GM12878 (cell line): Measurements from ENCODE around the gene PERP. TPM values are rescaled to one million over a fixed set of nuclear protein-coding genes. Genes with fewer than 3 reads are reported as not detected.

Experiments used
- ATAC-seq: fragments of 200-7000 bp; cut with Tn5 transposase; 3 replicates; pipeline ENCODE4 v1.9.1; 2020; ENCODE audit warnings: mild to moderate bottlenecking, moderate library complexity
- BruUV-seq: library from RNA; stranded (reverse); fragments of 400-500 nt; replicated peaks from 2 replicates; lab custom pipeline; 2021; lab: Mats Ljungman, UMichigan
- CTCF ChIA-PET: fragments of 300-600 bp; sonication (Branson Sonifier 250); formaldehyde crosslinking; extraction: SDS; loops from one replicate; lab custom pipeline; 2021; ENCODE audit warnings: inconsistent platforms; lab: Yijun Ruan, JAX
- POLR2A ChIA-PET: fragments of 350-600 bp; formaldehyde crosslinking; extraction: SDS; loops from one replicate; lab custom pipeline; 2021; ENCODE audit warnings: inconsistent platforms; lab: Charles Lee
- RAD21 ChIA-PET: fragments of 300-600 bp; sonication (Branson Sonifier 250); formaldehyde crosslinking; loops from one replicate; lab custom pipeline; 2023; ENCODE audit warnings: antibody characterized with exemption; ENCODE audit not compliant: unreplicated experiment; lab: Charles Lee
- SMC1A ChIA-PET: fragments of 300-600 bp; sonication (Branson Sonifier 250); formaldehyde crosslinking; loops from one replicate; lab custom pipeline; 2023; ENCODE audit not compliant: unreplicated experiment, uncharacterized antibody; lab: Charles Lee
- DNase-seq: peaks from one replicate; pipeline ENCODE4 v3.0.0-alpha.2; 2011; ENCODE audit warnings: low read depth, low spot score
- FAIRE-seq: peaks from 3 replicates; lab custom pipeline; 2011; peaks lifted over from hg19 to GRCh38; lab: Jason Lieb, UNC
- H2AFZ ChIP-seq: 2 replicates; pipeline ENCODE4 v1.6.0; 2011; ENCODE audit warnings: low read depth, low read length, control low read depth; ENCODE audit not compliant: control insufficient read depth
- H3K27ac ChIP-seq: 2 replicates; pipeline ENCODE4 v1.5.1; 2011; ENCODE audit warnings: control low read depth; ENCODE audit not compliant: control insufficient read depth, insufficient read depth
- H3K27me3 ChIP-seq, 2 experiments: replicated peaks in 1 of 2; 2 replicates each; pipeline versions ENCODE4 v1.6.0 to v1.6.1; 2011; ENCODE audit warnings: low read length in 1 of 2; ENCODE audit not compliant: control insufficient read depth in 2 of 2, insufficient read depth in 2 of 2
- H3K36me3 ChIP-seq, 2 experiments: 2 replicates each; pipeline ENCODE4 v1.5.1; 2011; ENCODE audit warnings: low read length in 1 of 2; ENCODE audit not compliant: control insufficient read depth in 2 of 2, insufficient read depth in 2 of 2
- H3K4me1 ChIP-seq: 2 replicates; pipeline ENCODE4 v1.6.1; 2011; ENCODE audit warnings: mild to moderate bottlenecking, low read length, moderate library complexity, mixed read lengths; ENCODE audit not compliant: control insufficient read depth, insufficient read depth
- H3K4me2 ChIP-seq: 2 replicates; pipeline ENCODE4 v1.6.0; 2011; ENCODE audit warnings: control low read depth; ENCODE audit not compliant: control insufficient read depth, insufficient read depth
- H3K4me3 ChIP-seq: fragments of 200-600 bp; sonication (generic); 2 replicates; pipeline ENCODE4 v1.5.1; 2016
- H3K79me2 ChIP-seq: 2 replicates; pipeline ENCODE4 v1.6.0; 2011; ENCODE audit warnings: low read length; ENCODE audit not compliant: control insufficient read depth, insufficient read depth
- H3K9ac ChIP-seq: 2 replicates; pipeline ENCODE4 v1.8.0; 2011; ENCODE audit warnings: low read length, control low read depth, mixed read lengths; ENCODE audit not compliant: control insufficient read depth, insufficient read depth
- H3K9me3 ChIP-seq: replicated peaks from 3 replicates; pipeline ENCODE4 v1.5.1; 2011; ENCODE audit warnings: mild to moderate bottlenecking, low read length; ENCODE audit not compliant: control insufficient read depth, insufficient read depth
- H4K20me1 ChIP-seq: 2 replicates; pipeline ENCODE4 v1.6.0; 2011; ENCODE audit not compliant: control insufficient read depth, insufficient read depth
- ATF7 ChIP-seq: fragments of 450-650 bp; IDR thresholded peaks from 2 replicates; pipeline ENCODE4 v1.6.1; 2016; ENCODE audit warnings: low read depth, mild to moderate bottlenecking
- BHLHE40 ChIP-seq, 2 experiments: fragments of 450-650 bp in 1 of 2; IDR thresholded peaks; 2 replicates each; pipeline ENCODE4 v1.6.1; 2011 to 2017; ENCODE audit warnings: low read depth in 2 of 2, borderline replicate concordance in 1 of 2, improper control_type of control experiment in 1 of 2, low read length in 1 of 2, mild to moderate bottlenecking in 1 of 2
- EZH2 ChIP-seq: IDR thresholded peaks from 2 replicates; pipeline ENCODE4 v1.6.1; 2012; ENCODE audit warnings: low read depth, mild to moderate bottlenecking, control low read depth, inconsistent platforms, low read length, borderline replicate concordance; ENCODE audit not compliant: control insufficient read depth
- MXI1 ChIP-seq: fragments of 150-350 bp; IDR thresholded peaks from 2 replicates; pipeline ENCODE4 v1.6.1; 2011; ENCODE audit warnings: low read depth, mild to moderate bottlenecking, inconsistent platforms, low read length, improper control_type of control experiment
- PAX5 ChIP-seq: IDR thresholded peaks from 2 replicates; pipeline ENCODE4 v1.6.1; 2011; ENCODE audit warnings: low read depth, low read length, borderline replicate concordance
- TCF7 ChIP-seq: IDR thresholded peaks from 2 replicates; pipeline ENCODE4 v1.6.1; 2014; ENCODE audit warnings: antibody characterized with exemption, borderline replicate concordance
- YBX1 ChIP-seq: fragments of 450-650 bp; IDR thresholded peaks from 2 replicates; pipeline ENCODE4 v1.6.1; 2016; ENCODE audit warnings: antibody characterized with exemption
- ZBED1 ChIP-seq: IDR thresholded peaks from 2 replicates; pipeline ENCODE4 v1.6.1; 2016; ENCODE audit warnings: borderline replicate concordance
- ZNF274 ChIP-seq: IDR thresholded peaks from one replicate; pipeline ENCODE4 v1.8.0; 2011; ENCODE audit not compliant: insufficient read length, insufficient read depth
- ZNF622 ChIP-seq: fragments of 450-650 bp; IDR thresholded peaks from 2 replicates; pipeline ENCODE4 v1.6.1; 2017; ENCODE audit warnings: mild to moderate bottlenecking, inconsistent platforms
- WGBS: methylation state at CpG from one replicate; pipeline ENCODE4 v1.1.6; 2016; ENCODE audit warnings: low lambda C conversion rate; ENCODE audit not compliant: insufficient replicate concordance, insufficient coverage; ENCODE audit errors: missing lambda C conversion rate; 5-methylcytosine and 5-hydroxymethylcytosine counted together
- in situ Hi-C: fragments of 300-500 bp; cut with MboI; formaldehyde crosslinking; loops from 9 replicates; pipeline ENCODE4 v1.14.3; 2018; ENCODE audit warnings: mixed read lengths
- intact Hi-C: fragments of 100-400 bp; cut with micrococcal nuclease; formaldehyde crosslinking; loops from one replicate; pipeline ENCODE4 v1.14.2; 2022; ENCODE audit not compliant: unreplicated experiment
- polyA plus RNA-seq, 11 experiments: library from polyadenylated mRNA; depleted of rRNA in 4 of 11; unstranded in 6 of 11; stranded (reverse) in 5 of 11; fragments of >200 nt; fragmentation: Nextera tagmentation in 4 of 11; fragmentation: Illumina TruSeq in 1 of 11; extraction: Ambion mirVana in 4 of 11; extraction: Trizol in 1 of 11; gene quantifications; 1 replicate in 1 of 11; 2 replicates in 10 of 11; pipeline versions ENCODE4 v1.2.1 to v1.2.3, GENCODE V29; 2011 to 2016; ENCODE audit warnings: inconsistent platforms in 2 of 11, missing spikeins in 2 of 11, low read depth in 1 of 11
- total RNA-seq, 4 experiments: library from RNA; depleted of rRNA in 3 of 4; stranded (reverse); fragments of >200 nt in 3 of 4; fragmentation: Illumina TruSeq in 1 of 4; extraction: Trizol in 1 of 4; gene quantifications; 2 replicates each; pipeline versions ENCODE4 v1.2.1 to v1.2.3, GENCODE V29; 2013 to 2021
- TF ChIP-seq, protein P1 (sequence below): IDR thresholded peaks from 2 replicates; pipeline ENCODE4 v1.6.1; 2011; ENCODE audit warnings: borderline replicate concordance, low read depth, mild to moderate bottlenecking, moderate library complexity, low read length; ENCODE audit not compliant: insufficient read depth, poor library complexity, severe bottlenecking

PERP gene
- total and polyA plus RNA-seq, 10 of the 15 experiments (the other 5 are each of a cell fraction or from before 2014, with no cell fraction given) = 0.37 to 2.4 (median 0.75) TPM

DNA sequence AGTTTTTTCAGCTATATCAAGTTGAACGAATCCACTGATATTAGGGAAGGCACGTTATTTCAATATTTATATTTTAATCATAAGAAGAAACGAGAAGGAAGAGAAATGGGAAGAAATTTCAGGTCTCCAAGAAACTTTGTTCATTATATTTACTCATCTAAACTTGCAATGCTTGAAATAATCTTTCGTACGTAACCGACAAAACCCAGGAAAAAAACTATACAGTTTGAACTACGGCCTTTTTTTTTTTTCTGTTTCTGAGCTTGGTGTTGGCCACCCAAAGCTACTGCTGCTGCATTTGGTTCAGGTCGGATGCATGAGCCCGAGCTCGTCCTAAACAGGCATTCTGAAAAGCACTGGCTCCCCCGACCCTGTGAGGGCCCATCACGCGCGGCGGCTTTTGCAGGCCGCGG lies 548 bp downstream of the PERP start:
- FAIRE-seq = no peak
- intact Hi-C loops = loop anchor here (5.0 kb wide), 2 partner anchors 239 to 439 kb away; partner anchors contain the start of gene TNFAIP3
- CTCF ChIA-PET = interaction anchor here (0.9 to 3.8 kb wide), 5 partner anchors 9 to 765 kb away, joined by 3 to 52 read pairs (median 6); no protein-coding TSS in a partner anchor

GRCh38 chr6:138105880-138106664 lies 1.1 kb downstream of the PERP start:
- no peaks in the 10 kb centered on the region for H4K20me1 ChIP-seq
- CTCF ChIA-PET = interaction anchor here (0.9 to 3.8 kb wide), 7 partner anchors 10 to 764 kb away, joined by 3 to 52 read pairs (median 5); no protein-coding TSS in a partner anchor
- SMC1A ChIA-PET = interaction anchor here (0.7 to 3.5 kb wide), 10 partner anchors 10 to 403 kb away, joined by 3 to 27 read pairs (median 4); partner anchors contain the start of gene SMIM28
- no peak overlapping the region for H3K9ac ChIP-seq
- in situ Hi-C loops (no loop called here), intact Hi-C loops (loop anchor here (5.0 kb wide), 2 partner anchors 239 to 439 kb away; partner anchors contain the start of gene TNFAIP3)
- 0 out of 2 replicates have a peak, but pooled peaks cover 5% of the 10 kb centered on the region for H3K4me1 ChIP-seq
- H3K27me3 ChIP-seq = peaks cover 2 to 31% of the 10 kb centered on the region in 2 experiments
- no peak overlapping the region for H3K4me2 ChIP-seq
- H3K79me2 ChIP-seq = no peaks in the 10 kb centered on the region
- DNase-seq (no peak), ATAC-seq (no peak)
- no peaks in the 10 kb centered on the region for H3K9me3 ChIP-seq
- H3K27ac ChIP-seq = no peak overlapping the region
- BruUV-seq = no TSS peak
- TF ChIP-seq YBX1 (no peak), ZNF274 (no peak), PAX5 (no peak), ATF7 (no peak), BHLHE40 (IDR thresholded peaks at IDR 0.05; ENCODE audit: borderline replicate concordance in 1 of 2, low read depth in 2 of 2, low read length in 1 of 2) (no peak), TCF7 (no peak), MXI1 (no peak), ZBED1 (no peak)
- TF ChIP-seq, protein P1, sequence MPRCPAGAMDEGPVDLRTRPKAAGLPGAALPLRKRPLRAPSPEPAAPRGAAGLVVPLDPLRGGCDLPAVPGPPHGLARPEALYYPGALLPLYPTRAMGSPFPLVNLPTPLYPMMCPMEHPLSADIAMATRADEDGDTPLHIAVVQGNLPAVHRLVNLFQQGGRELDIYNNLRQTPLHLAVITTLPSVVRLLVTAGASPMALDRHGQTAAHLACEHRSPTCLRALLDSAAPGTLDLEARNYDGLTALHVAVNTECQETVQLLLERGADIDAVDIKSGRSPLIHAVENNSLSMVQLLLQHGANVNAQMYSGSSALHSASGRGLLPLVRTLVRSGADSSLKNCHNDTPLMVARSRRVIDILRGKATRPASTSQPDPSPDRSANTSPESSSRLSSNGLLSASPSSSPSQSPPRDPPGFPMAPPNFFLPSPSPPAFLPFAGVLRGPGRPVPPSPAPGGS = no peak
- TF ChIP-seq, all 136 proteins: peak for 0
- H2AFZ ChIP-seq = no peak overlapping the region
- POLR2A ChIA-PET = interaction anchor here (1.5 kb wide), 1 partner anchor 103 kb away, joined by 4 read pairs; no protein-coding TSS in a partner anchor
- FAIRE-seq = peak; percentile 31
- no peak overlapping the region for H3K4me3 ChIP-seq
- RAD21 ChIA-PET = interaction anchor here (0.9 to 3.5 kb wide), 8 partner anchors 11 to 401 kb away, joined by 3 to 24 read pairs (median 6); no protein-coding TSS in a partner anchor
- 78% methylated on average over 10 of the region's 10 CpGs for WGBS
- no peaks in the 10 kb centered on the region for H3K36me3 ChIP-seq

More for the DNA sequence above, 548 bp downstream of the PERP start:
- Histone ChIP-seq H4K20me1 (no peaks in the 10 kb centered on the region), H3K27me3 (peaks cover 2 to 31% of the 10 kb centered on the region in 2 experiments), H2AFZ (peak overlapping the region; percentile 21), H3K4me2 (peak overlapping the region; percentile 86; the same call in 1 of the 2 replicates), H3K27ac (no peak overlapping the region), H3K9ac (no peak overlapping the region), H3K36me3 (no peaks in the 10 kb centered on the region), H3K9me3 (no peaks in the 10 kb centered on the region), H3K79me2 (no peaks in the 10 kb centered on the region), H3K4me3 (peak overlapping the region; percentile 54; the same call in 1 of the 2 replicates), H3K4me1 (0 out of 2 replicates have a peak, but pooled peaks cover 5% of the 10 kb centered on the region)
- WGBS = 23% methylated on average over 17 of the region's 17 CpGs
- no peak for DNase-seq
- ChIA-PET SMC1A (interaction anchor here (0.7 to 3.5 kb wide), 9 partner anchors 9 to 402 kb away, joined by 3 to 27 read pairs (median 4); partner anchors contain the start of gene SMIM28), RAD21 (interaction anchor here (0.6 to 3.5 kb wide), 8 partner anchors 10 to 172 kb away, joined by 3 to 24 read pairs (median 6); no protein-coding TSS in a partner anchor), POLR2A (interaction anchor here (1.5 kb wide), 1 partner anchor 104 kb away, joined by 4 read pairs; no protein-coding TSS in a partner anchor)
- no TSS peak for BruUV-seq
- no peak for ATAC-seq
- in situ Hi-C loops = no loop called here
- TF ChIP-seq EZH2 (peak; percentile 85; the same call in 1 of the 2 replicates), ZNF622 (no peak)
